ENCODE results near the gene GADL1.
A peak's percentile ranks its signal among the peaks of the same experiment; 100 is the strongest.

GADL1 gene
- total RNA-seq, result 0 to 0.36 (median 0) reads per million in 18 experiments

- DNase-seq, result no peak
Observed at GRCh38 chr3:30894521-30895251, at the start of gene GADL1. TSS of gene GADL1 (minus strand) at chr3:30894661. CDS start at chr3:30894614, 47 bp downstream.

- no peak for DNase-seq
Observed at GRCh38 chr3:30944124-30944523, 49.7 kb upstream of the GADL1 start.

- DNase-seq, result no peak
Observed at GRCh38 chr3:30943206-30943605, 48.7 kb upstream of the GADL1 start.

- no peak for DNase-seq
Observed at GRCh38 chr3:30941342-30941741, 46.9 kb upstream of the GADL1 start.

- DNase-seq, result no peak
Observed at GRCh38 chr3:30940740-30941139, 46.3 kb upstream of the GADL1 start.

GRCh38 chr3:30934208-30934550, 39.7 kb upstream of the GADL1 start:
- peak; percentile 27 to 51 for DNase-seq

GRCh38 chr3:30933478-30934207, 39.2 kb upstream of the GADL1 start:
- no peak for DNase-seq

- no peak for DNase-seq
Observed at GRCh38 chr3:30932513-30933098, 38.1 kb upstream of the GADL1 start.

- DNase-seq, result no peak
Observed at GRCh38 chr3:30924763-30925162, 30.3 kb upstream of the GADL1 start.

GRCh38 chr3:30919564-30919963, 25.1 kb upstream of the GADL1 start:
- no peak for DNase-seq

GRCh38 chr3:30918761-30919160, 24.3 kb upstream of the GADL1 start:
- no peak for DNase-seq

GRCh38 chr3:30915782-30916181, 21.3 kb upstream of the GADL1 start:
- DNase-seq, result no peak

- no peak for DNase-seq
Observed at GRCh38 chr3:30914696-30915095, 20.2 kb upstream of the GADL1 start.

- DNase-seq, result no peak
Observed at GRCh38 chr3:30913176-30913575, 18.7 kb upstream of the GADL1 start.

GRCh38 chr3:30912301-30912700, 17.8 kb upstream of the GADL1 start:
- DNase-seq, result no peak

- no peak for DNase-seq
Observed at GRCh38 chr3:30908456-30909037, 14.1 kb upstream of the GADL1 start.

- no peak for DNase-seq
Observed at GRCh38 chr3:30904996-30905395, 10.5 kb upstream of the GADL1 start.

GRCh38 chr3:30895329-30895728, 868 bp upstream of the GADL1 start:
- no peak for DNase-seq

- DNase-seq, result no peak
Observed at GRCh38 chr3:30893678-30894325, 659 bp downstream of the GADL1 start.

- no peak for DNase-seq
Observed at GRCh38 chr3:30890907-30891306, 3.6 kb downstream of the GADL1 start.

- no peak for DNase-seq
Observed at GRCh38 chr3:30886888-30887287, 7.6 kb downstream of the GADL1 start.

- DNase-seq, result no peak
Observed at GRCh38 chr3:30878862-30879261, 15.6 kb downstream of the GADL1 start.

- DNase-seq, result no peak
Observed at GRCh38 chr3:30875505-30875904, 19.0 kb downstream of the GADL1 start.
